HepG2 (cell line): ENCODE data around the gene ENGASE. TPM values are rescaled to one million over a fixed set of nuclear protein-coding genes. Genes with fewer than 3 reads are reported as not detected.

ENCODE experiments used
- ATAC-seq: fragments of 200-7000 bp; cut with Tn5 transposase; 3 replicates; pipeline ENCODE4 v1.9.1; 2020; ENCODE audit warnings: mild to moderate bottlenecking, moderate library complexity
- BruUV-seq: library from RNA; stranded (reverse); fragments of 400-500 nt; replicated peaks from 2 replicates; lab custom pipeline; 2021; lab: Mats Ljungman, UMichigan
- CTCF ChIA-PET: fragments of 300-600 bp; formaldehyde crosslinking; extraction: SDS; loops from one replicate; lab custom pipeline; 2021; ENCODE audit warnings: low total read pairs, inconsistent platforms, low intra/inter-chr PET ratio; lab: Yijun Ruan, JAX
- POLR2A ChIA-PET: fragments of 350-600 bp; sonication (Branson Sonifier 250); formaldehyde crosslinking; loops from one replicate; lab custom pipeline; 2020; ENCODE audit warnings: antibody characterized with exemption, inconsistent platforms; lab: Yijun Ruan, JAX
- DNase-seq: peaks from one replicate; pipeline ENCODE4 v3.0.0-alpha.2; 2015; ENCODE audit warnings: low spot score
- FAIRE-seq: peaks from 3 replicates; lab custom pipeline; 2011; peaks lifted over from hg19 to GRCh38; lab: Jason Lieb, UNC
- H2AFZ ChIP-seq: one replicate; pipeline ENCODE4 v1.6.1; 2011; ENCODE audit warnings: low read length, inconsistent platforms
- H3K27ac ChIP-seq: fragments of 300-600 bp; 3 replicates; pipeline ENCODE4 v1.8.0; 2011; ENCODE audit warnings: mixed run types, mild to moderate bottlenecking, mixed read lengths, low read length, inconsistent platforms; ENCODE audit not compliant: insufficient read depth; ENCODE audit errors: extremely low read length
- H3K27me3 ChIP-seq, 2 experiments: fragments of 200-600 bp in 1 of 2; 2 replicates in 1 of 2; 3 replicates in 1 of 2; pipeline versions ENCODE4 v1.6.0 to v1.8.0; 2011; ENCODE audit warnings: low read length in 2 of 2, mild to moderate bottlenecking in 2 of 2, moderate library complexity in 2 of 2, inconsistent platforms in 1 of 2; ENCODE audit not compliant: insufficient read depth in 2 of 2, control insufficient read depth in 1 of 2
- H3K36me3 ChIP-seq, 2 experiments: fragments of 200-600 bp in 1 of 2; replicated peaks in 1 of 2; 2 replicates in 1 of 2; 3 replicates in 1 of 2; pipeline versions ENCODE4 v1.5.1 to v1.8.0; 2011; ENCODE audit warnings: low read length in 2 of 2, inconsistent platforms in 1 of 2; ENCODE audit not compliant: insufficient read depth in 2 of 2, control insufficient read depth in 1 of 2
- H3K4me1 ChIP-seq: 2 replicates; pipeline ENCODE4 v1.5.1; 2012; ENCODE audit warnings: low read length, inconsistent platforms; ENCODE audit not compliant: insufficient read depth
- H3K4me2 ChIP-seq: 2 replicates; pipeline ENCODE4 v1.6.0; 2011; ENCODE audit warnings: low read depth, low read length, inconsistent platforms
- H3K4me3 ChIP-seq, 3 experiments: fragments of 200-600 bp in 1 of 3; sonication (generic), shearing (Covaris generic) in 1 of 3; replicated peaks in 1 of 3; 2 replicates each; pipeline ENCODE4 v1.5.1; 2011 to 2016; ENCODE audit warnings: low read length in 3 of 3, inconsistent platforms in 2 of 3, low read depth in 2 of 3, mild to moderate bottlenecking in 2 of 3, control low read depth in 1 of 3, mixed read lengths in 1 of 3; ENCODE audit not compliant: insufficient read depth in 1 of 3
- H3K79me2 ChIP-seq: one replicate; pipeline ENCODE4 v1.6.1; 2011; ENCODE audit warnings: low read length, inconsistent platforms; ENCODE audit not compliant: insufficient read depth
- H3K9ac ChIP-seq: 2 replicates; pipeline ENCODE4 v1.6.0; 2011; ENCODE audit warnings: mild to moderate bottlenecking, low read depth, low read length, inconsistent platforms; ENCODE audit not compliant: insufficient read depth
- H3K9me3 ChIP-seq: 2 replicates; pipeline ENCODE4 v1.5.1; 2012; ENCODE audit warnings: mild to moderate bottlenecking, low read length
- H4K20me1 ChIP-seq: 2 replicates; pipeline ENCODE4 v1.6.0; 2011; ENCODE audit warnings: inconsistent platforms, mild to moderate bottlenecking, low read length, moderate library complexity; ENCODE audit not compliant: insufficient read depth
- BRCA1 ChIP-seq: sonication (generic); formaldehyde crosslinking; IDR thresholded peaks from 2 replicates; pipeline ENCODE4 v1.4.0; 2020; ENCODE audit warnings: missing genetic modification reagents
- FOXM1 ChIP-seq: sonication (generic); formaldehyde crosslinking; IDR thresholded peaks from 2 replicates; pipeline ENCODE4 v1.5.0; 2020; ENCODE audit warnings: missing genetic modification reagents
- GLI4 ChIP-seq: sonication (generic); formaldehyde crosslinking; IDR thresholded peaks from 2 replicates; pipeline ENCODE4 v1.5.1; 2020; ENCODE audit warnings: missing genetic modification reagents, mild to moderate bottlenecking, moderate library complexity, borderline replicate concordance
- IKZF5 ChIP-seq: IDR thresholded peaks from 2 replicates; pipeline ENCODE4 v1.6.1; 2018; ENCODE audit warnings: missing genetic modification reagents, mild to moderate bottlenecking, missing compliant biosample characterization
- NR2F6 ChIP-seq, 2 experiments: IDR thresholded peaks; 2 replicates each; pipeline ENCODE4 v1.6.1; 2016; ENCODE audit warnings: antibody characterized with exemption in 1 of 2, mild to moderate bottlenecking in 1 of 2
- NRL ChIP-seq: sonication (generic); formaldehyde crosslinking; IDR thresholded peaks from 2 replicates; pipeline ENCODE4 v1.5.0; 2020; ENCODE audit warnings: missing genetic modification reagents, mild to moderate bottlenecking, moderate library complexity, borderline replicate concordance
- TAF15 ChIP-seq: fragments of 200-400 bp; formaldehyde crosslinking; IDR thresholded peaks from one replicate; pipeline ENCODE4 v1.6.1; 2018; ENCODE audit warnings: mild to moderate bottlenecking, low read depth, low read length; ENCODE audit not compliant: poor library complexity, severe bottlenecking
- ZNF614 ChIP-seq: IDR thresholded peaks from 2 replicates; pipeline ENCODE4 v1.6.1; 2018; ENCODE audit warnings: missing biosample characterization, missing genetic modification reagents, inconsistent platforms, borderline replicate concordance
- whole genome bisulfite sequencing: methylation state at CpG from one replicate; pipeline ENCODE4 v1.1.6; 2017; ENCODE audit warnings: low lambda C conversion rate; 5-methylcytosine and 5-hydroxymethylcytosine counted together
- in situ Hi-C: cut with HindIII; loops from 2 replicates; pipeline ENCODE4 v1.10.0; 2017; ENCODE audit warnings: low pct_unique_long_range_greater_than_20kb; ENCODE audit not compliant: extremely low pct_ligation_motif_present
- intact Hi-C: fragments of 100-400 bp; cut with micrococcal nuclease; formaldehyde crosslinking; loops from one replicate; pipeline ENCODE4 v1.10.0; 2022; ENCODE audit not compliant: unreplicated experiment
- polyA plus RNA-seq, 8 experiments: library from polyadenylated mRNA; depleted of rRNA in 3 of 8; stranded (reverse) in 7 of 8; unstranded in 1 of 8; fragments of >200 nt; fragmentation: Illumina TruSeq in 4 of 8; extraction: Trizol in 4 of 8; gene quantifications; 2 replicates each; pipeline versions ENCODE4 v1.2.1 to v1.2.3, GENCODE V29; 2011 to 2016; ENCODE audit warnings: low read depth in 4 of 8, missing spikeins in 1 of 8, mixed read lengths in 1 of 8; ENCODE audit not compliant: insufficient read depth in 1 of 8
- total RNA-seq, 5 experiments: library from RNA; depleted of rRNA; stranded (reverse); fragments of >200 nt; fragmentation: Illumina TruSeq; extraction: Trizol; gene quantifications; 2 replicates each; pipeline ENCODE4 v1.2.3, GENCODE V29; 2016; ENCODE audit warnings: low read depth in 1 of 5
- TF ChIP-seq, protein P1 (sequence below): fragments of 450-650 bp; IDR thresholded peaks from 2 replicates; pipeline ENCODE4 v1.6.1; 2017; ENCODE audit warnings: mild to moderate bottlenecking
- TF ChIP-seq, protein P2 (sequence below), 2 experiments: fragments of 450-650 bp in 1 of 2; sonication (generic) in 1 of 2; formaldehyde crosslinking; IDR thresholded peaks; 2 replicates each; pipeline versions ENCODE4 v1.5.0 to v1.8.0; 2020 to 2022; ENCODE audit warnings: mild to moderate bottlenecking in 1 of 2, missing genetic modification reagents in 1 of 2

The ENGASE gene
- total and polyA plus RNA-seq, 2 of the 13 experiments (the other 11 are each of a cell fraction or from before 2014, with no cell fraction given): 10.6 to 18.1 TPM

- peaks cover 37 to 100% of the 10 kb centered on the region in 2 experiments for H3K27me3 ChIP-seq
- H3K36me3 ChIP-seq: no peaks in the 10 kb centered on the region
- no TSS peak for BruUV-seq
- no peak overlapping the region for H3K9ac ChIP-seq
- H3K4me3 ChIP-seq: no peak overlapping the region
- 60% methylated on average over 1 of the region's 1 CpG for WGBS
- H3K4me1 ChIP-seq: no peaks in the 10 kb centered on the region
- no peak overlapping the region for H2AFZ ChIP-seq
- intact Hi-C loops (no loop called here), in situ Hi-C loops (no loop called here)
- POLR2A ChIA-PET: no interaction called here
- DNase-seq (no peak), ATAC-seq (no peak), FAIRE-seq (no peak)
- H3K27ac ChIP-seq: no peak overlapping the region
- no peaks in the 10 kb centered on the region for H3K9me3 ChIP-seq
- CTCF ChIA-PET: no interaction called here
- no peaks in the 10 kb centered on the region; the same call in 1 of the 2 replicates for H4K20me1 ChIP-seq
- no peak overlapping the region for H3K4me2 ChIP-seq
- H3K79me2 ChIP-seq: no peaks in the 10 kb centered on the region
- TF ChIP-seq ZNF614 (CRISPR knock-in tag): no peak
- TF ChIP-seq, protein P1, sequence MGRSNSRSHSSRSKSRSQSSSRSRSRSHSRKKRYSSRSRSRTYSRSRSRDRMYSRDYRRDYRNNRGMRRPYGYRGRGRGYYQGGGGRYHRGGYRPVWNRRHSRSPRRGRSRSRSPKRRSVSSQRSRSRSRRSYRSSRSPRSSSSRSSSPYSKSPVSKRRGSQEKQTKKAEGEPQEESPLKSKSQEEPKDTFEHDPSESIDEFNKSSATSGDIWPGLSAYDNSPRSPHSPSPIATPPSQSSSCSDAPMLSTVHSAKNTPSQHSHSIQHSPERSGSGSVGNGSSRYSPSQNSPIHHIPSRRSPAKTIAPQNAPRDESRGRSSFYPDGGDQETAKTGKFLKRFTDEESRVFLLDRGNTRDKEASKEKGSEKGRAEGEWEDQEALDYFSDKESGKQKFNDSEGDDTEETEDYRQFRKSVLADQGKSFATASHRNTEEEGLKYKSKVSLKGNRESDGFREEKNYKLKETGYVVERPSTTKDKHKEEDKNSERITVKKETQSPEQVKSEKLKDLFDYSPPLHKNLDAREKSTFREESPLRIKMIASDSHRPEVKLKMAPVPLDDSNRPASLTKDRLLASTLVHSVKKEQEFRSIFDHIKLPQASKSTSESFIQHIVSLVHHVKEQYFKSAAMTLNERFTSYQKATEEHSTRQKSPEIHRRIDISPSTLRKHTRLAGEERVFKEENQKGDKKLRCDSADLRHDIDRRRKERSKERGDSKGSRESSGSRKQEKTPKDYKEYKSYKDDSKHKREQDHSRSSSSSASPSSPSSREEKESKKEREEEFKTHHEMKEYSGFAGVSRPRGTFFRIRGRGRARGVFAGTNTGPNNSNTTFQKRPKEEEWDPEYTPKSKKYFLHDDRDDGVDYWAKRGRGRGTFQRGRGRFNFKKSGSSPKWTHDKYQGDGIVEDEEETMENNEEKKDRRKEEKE: no peak
- no peak for TF ChIP-seq FOXM1 (CRISPR knock-in tag)
- no peak for TF ChIP-seq BRCA1
- TF ChIP-seq TAF15: no peak
- no peak for TF ChIP-seq NR2F6 (IDR thresholded peaks at IDR 0.05)
- no peak for TF ChIP-seq NR2F6 (CRISPR knock-in tag; IDR thresholded peaks at IDR 0.05)
- TF ChIP-seq IKZF5 (CRISPR knock-in tag): no peak
- TF ChIP-seq GLI4 (CRISPR knock-in tag): no peak
- TF ChIP-seq, protein P2, sequence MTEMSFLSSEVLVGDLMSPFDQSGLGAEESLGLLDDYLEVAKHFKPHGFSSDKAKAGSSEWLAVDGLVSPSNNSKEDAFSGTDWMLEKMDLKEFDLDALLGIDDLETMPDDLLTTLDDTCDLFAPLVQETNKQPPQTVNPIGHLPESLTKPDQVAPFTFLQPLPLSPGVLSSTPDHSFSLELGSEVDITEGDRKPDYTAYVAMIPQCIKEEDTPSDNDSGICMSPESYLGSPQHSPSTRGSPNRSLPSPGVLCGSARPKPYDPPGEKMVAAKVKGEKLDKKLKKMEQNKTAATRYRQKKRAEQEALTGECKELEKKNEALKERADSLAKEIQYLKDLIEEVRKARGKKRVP (CRISPR knock-in tag; IDR thresholded peaks at IDR 0.05): no peak
- no peak for TF ChIP-seq NRL
These were observed 58.6 kb downstream of the ENGASE start for GRCh38 chr17:79133214-79133613.
